SHP77 (cell line): ENCODE measurements around the gene NIPA2.
A peak's percentile ranks its signal among the peaks of the same experiment; 100 is the strongest.
"Not testable (repeated sequence)": the region's sequence is repeated elsewhere in the genome, so short reads cannot be mapped to it uniquely, and the experiment has no call there.

ENCODE experiments used
- DNase-seq, 2 experiments: peaks; one replicate each; lab custom pipeline; 2025; lab: John Stamatoyannopoulos, UW

The NIPA2 gene

DNA sequence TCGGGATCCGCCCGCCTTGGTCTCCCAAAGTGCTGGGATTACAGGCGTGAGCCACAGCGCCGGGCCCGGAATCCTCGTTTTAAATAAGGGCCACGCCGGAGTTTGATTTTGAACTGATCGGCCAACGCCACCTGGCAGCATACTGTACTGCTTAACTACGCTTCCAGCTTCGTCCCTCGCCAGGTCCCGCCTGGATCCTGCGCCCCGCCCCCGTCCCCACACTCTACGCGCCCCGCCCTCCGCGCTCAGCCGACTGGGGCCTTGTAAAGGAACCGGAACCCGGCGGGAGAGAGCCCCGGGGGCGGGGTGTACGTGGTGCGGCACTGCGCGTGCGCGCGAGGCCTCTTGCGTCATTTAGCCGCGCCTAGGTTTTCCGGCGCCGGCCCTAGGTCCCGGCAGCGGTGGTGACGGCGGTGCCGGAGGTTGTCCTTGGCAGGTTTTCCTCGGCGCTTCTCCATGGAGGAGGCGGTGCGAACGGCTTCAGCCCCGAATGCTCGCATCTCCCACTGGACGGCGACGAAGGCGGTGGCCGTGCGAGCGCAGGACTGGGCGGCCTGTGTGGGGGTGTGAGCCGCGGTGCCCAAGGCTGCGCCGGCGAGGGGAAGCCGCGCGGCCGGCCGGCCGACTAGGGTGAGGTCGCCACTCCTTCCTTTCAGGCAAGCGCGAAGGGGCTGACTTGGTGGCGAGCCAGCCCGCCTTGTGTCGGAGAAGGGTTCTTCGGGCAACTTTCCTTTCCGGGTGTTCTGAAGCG lies at the start of gene NIPA2:
NIPA2 (plus strand) TSS at position 375 of the 751 bp plus-strand sequence. CDS start 13,066 bp downstream, outside the sequence.
- DNase-seq, result peak; percentile 96

DNA sequence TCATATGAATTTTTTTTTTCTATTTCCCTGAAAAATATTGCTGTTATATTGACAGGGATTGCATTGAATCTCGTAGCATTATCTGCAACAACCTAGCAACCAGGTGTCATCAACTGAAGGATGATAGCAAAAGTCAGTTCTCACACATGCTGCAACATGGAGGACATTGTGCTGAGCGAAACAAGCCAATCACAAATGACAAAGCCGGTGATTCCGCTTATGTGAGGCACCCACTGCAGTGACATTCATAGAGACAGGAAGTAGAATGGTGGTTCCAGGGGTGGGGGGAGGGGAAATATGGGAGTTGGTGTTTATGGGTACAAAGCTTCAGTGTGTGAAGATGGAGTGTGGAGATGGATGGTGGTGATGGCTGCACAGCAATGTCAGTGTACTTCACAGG lies 44.4 kb upstream of the NIPA2 start:
- no peak for DNase-seq

DNA sequence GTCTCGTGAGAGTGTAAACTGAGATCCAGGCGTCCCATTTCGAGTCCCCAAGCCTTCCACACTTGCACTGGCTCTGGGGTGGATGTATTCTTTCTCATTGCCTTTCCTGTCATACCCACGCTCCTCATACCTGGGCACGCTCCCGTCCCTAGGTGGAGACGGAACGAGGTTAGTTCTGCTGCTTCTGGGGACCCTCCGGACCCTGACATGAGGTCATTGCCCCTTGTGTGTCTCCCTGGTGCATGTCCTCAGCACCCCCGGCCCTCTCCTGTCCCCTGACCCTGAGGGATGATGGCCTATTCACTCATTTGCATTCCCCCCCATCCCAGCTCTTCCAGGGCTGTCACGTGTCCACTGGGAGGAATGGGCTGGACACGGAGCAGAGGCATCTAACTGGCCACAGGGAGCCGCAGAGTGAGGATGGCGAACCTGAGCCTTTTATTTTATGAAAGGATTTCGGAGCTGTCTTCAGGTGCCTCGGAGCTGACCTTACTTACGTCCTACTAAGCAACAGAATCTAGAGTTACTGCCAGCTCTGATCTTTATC lies 43.8 kb upstream of the NIPA2 start:
- DNase-seq, result no peak

DNA sequence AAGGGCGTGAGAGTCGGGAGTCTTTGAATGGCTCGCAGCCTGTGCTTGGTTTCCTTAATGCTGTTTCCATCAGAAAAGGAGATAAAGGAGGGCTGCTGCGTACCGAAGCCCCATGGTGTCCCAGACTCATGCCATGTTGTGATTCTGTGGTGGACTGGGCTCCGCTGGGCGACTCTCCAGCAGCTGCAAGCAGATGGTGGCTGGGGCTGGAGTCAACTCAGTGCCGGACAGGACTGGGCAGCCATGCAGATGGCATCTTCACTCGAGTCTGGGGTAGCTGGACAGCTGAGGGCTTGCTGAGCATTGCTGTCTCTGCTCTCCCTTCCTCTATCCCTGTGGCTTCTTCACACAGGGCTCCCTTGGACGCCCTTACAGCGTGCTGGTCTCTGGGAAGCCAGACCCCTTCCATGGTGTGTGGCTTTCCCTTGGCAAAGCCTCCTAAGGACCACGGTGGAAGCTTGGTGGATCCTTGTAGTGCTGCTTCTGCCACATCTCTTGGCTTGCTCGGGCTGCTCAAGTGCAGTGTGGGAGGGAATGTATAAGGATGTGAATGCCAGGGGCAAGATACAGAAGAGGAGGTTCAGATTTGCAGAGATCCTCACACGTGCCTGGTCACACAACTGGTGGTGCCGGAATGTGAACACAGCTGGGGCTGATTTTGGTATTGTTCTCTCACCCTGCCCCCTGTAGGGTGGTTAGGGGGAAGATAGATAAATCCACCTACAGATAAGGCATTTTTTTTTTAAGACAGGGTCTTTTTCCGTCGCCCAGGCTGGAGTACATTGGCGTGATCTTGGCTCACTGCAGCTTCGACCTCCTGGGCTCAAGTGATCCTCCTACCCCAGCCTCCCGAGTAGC lies 43.0 kb upstream of the NIPA2 start:
- DNase-seq, result no peak

DNA sequence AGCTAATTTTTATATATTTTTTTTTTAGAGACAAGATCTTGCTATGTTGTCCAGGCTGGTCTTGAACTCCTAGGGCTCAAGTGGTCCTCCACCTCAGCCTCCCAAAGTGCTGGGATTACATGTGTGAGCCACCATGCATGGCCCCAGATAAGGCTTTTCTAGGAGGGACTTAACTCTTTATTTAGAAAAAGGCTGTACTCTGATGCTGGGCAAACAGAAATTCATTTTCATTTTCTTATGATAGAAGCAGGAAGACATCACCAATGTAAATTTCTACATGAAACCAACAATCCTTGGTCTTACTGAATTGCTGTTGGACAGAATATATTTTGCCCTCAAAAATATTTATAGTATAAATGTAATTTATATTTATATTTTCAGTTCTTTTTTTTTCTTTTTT lies 42.4 kb upstream of the NIPA2 start:
- DNase-seq, result no peak

DNA sequence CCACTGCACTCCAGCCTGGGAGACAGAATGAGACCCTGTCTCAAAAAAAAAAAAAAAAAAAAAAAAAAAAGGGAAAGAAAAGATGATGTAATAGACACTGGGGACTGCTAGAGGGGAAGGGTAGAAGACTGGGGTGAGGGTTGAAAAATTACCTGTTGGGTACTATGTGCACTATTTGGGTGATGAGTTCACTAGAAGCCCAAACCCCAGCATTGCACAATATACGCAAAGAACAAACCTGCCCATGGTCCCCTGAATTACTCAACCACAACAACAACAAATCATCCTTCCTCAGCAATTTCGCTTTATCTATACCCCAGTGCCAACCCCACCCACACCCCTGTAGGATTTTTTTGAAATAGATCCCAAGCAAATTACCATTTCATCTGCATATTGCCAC lies 38.6 kb upstream of the NIPA2 start:
- DNase-seq, result no peak

DNA sequence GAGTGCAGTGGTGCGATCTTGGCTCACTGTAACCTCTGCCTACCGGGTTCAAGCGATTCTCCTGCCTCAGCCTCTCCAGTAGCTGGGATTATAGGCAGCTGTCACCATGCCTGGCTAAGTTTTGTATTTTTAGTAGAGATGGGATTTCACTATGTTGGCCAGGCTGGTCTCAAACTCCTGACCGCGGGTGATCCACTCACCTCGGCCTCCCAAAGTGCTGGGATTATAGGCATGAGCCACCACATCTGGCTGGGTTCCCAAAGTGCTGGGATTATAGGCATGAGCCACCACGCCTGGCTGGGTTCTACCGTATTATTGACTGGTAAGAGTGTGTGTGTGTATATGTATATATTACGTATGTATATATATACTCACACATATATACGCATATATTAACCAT lies 35.5 kb upstream of the NIPA2 start:
- DNase-seq, result not testable (repeated sequence)

DNA sequence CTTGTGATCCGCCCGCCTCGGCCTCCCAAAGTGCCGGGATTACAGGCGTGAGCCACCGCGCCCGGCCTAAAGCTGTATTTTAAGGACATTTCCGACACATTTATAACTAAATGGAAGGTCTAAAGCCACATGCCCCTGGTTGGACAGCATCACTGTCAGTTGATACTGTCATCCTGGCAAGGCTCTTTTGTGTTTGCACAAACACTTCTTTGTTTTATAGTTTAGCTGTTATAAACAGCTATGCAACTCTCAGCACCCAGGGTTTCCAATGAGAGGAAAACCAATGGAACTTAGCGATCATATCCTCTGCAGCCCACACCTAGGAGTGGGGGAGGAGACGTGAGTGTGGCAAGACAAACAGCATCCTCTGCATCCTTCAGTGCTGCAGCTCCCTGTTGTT lies 32.3 kb upstream of the NIPA2 start:
- no peak for DNase-seq

DNA sequence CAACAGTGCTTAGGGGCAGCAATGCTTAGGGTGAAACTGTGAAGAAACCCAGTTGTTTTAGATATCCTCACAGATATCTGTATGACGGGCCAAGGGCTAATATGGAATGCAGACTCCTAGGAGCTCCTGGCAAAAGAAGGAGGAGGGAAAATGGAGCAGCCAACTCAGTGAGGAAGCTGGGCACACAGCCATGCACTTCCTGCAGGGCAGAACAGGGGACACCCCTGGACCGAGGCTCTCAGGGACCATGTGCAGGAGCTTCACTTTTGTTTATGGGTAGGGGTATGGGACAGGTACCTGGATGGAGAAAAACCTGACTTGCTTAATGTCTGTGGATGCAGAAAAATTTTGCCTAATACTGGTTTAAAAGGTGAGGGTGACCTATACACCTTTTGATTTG lies 31.8 kb upstream of the NIPA2 start:
- no peak for DNase-seq

DNA sequence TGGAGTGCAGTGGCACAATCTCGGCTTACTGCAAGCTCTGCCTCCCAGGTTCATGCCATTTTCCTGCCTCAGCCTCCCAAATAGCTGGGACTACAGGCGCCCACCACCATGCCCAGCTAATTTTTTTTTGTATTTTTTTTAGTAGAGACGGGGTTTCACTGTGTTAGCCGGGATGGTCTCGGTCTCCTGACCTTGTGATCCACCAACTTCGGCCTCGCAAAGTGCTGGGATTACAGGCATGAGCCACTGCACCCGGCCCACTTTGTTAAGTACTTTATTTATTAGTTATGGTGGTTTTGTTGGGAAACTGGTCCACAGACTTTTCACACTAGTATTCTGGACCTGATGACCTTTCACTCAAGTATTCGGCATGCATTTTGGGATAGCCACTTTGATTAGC lies 30.6 kb upstream of the NIPA2 start:
- not testable (repeated sequence) for DNase-seq

DNA sequence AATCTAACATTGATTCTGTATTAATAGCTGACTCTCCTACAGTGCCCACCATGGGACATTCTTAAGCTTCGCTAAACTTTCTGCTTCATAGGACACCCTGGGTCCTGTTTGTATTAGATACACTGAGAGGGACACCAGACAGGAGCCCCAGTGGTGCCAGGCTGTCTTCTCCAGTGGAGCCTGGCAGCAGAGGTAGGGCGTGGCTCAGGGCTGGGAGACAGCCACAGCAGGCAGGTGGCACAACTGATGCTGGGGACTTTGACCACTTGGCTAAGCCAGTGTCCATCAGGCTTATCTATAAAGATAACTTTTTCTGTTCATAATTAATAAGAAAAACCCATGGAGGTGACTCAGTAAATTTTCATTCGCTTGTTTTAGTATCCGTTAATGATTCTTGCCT lies 30.2 kb upstream of the NIPA2 start:
- DNase-seq, result no peak

DNA sequence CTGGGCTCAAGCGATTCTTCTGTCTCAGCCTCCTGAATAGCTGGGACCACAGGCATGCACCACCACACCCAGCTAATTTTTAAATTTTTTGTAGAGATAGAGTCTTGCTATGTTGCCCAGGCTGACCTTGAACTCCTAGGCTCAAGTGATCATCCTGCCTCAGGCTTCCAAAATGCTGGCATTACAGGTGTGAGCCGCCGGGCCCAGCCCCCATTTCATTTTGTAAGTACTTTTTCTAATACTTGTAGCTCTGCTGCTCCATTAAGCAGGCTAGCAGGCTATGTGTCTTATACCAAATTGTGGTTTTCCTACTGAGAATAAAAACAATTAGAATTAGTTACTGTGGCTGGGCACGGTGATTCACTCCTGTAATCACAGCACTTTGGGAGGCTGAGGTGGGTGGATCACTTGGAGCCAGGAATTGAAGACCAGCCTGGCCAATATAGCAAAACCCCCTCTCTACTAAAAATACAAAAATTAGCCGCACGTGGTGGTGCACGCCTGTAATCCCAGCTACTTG lies 29.6 kb upstream of the NIPA2 start:
- no peak for DNase-seq

DNA sequence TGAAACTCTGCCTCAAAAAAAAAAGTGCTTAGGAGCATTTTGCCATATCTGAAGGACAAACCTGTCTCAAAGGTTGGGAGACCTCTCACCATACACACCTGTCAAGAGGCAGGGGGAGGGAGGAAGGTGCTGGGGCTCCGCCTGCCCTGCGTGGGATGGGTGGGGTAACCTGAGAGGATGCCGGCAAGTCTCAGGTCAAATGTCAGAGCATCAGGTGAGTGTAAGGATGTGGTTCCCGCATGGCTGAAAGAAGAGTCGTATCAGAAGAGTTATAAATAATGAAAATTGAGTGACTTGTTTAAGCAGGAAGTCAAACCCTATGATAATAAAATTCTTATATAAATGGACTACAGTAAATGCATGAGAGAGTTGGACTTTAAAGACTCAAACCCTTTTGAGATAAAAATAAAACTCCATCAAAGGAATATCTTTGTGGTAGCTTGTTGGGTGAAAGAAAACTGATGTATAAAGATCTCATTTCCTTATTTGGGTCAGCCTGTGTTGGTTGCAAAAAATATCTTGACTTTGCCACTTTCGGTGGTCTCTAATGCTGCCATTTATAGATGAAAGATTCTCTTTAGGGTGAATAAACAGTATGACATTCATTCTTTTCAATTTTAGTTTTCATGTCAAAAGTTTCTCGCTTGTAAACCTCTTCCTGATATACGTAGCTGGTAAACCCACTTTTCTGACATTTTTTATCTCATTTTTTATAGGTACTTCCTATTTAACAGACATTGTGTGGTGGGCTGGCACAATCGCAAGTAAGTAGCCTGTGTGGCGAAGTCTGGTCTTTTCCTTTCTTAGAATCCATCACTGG lies 28.2 kb upstream of the NIPA2 start:
- DNase-seq, result no peak

DNA sequence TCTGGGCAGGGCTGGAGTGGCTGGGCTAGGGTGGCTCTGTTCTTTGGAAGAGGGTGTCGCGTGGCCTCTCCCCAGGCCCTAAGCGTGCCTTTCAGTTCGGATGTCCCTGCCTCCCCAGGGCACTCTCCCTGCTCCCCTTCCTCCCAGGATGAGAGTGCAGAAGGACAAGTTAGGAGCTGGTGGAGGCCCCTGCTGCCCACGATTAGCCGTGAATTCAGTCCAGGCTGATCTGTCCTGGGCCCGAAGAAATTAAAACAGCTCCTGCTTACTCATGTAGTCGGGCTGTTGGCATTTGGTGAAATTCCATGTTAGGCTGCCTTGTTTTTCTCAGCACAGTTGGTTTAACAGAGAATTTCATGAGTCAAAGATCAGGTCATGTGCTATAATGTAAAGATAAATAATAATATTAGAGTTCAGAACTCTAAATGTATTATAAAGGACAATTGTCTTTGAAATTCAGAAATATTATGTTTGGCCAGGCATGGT lies 27.6 kb upstream of the NIPA2 start:
- no peak for DNase-seq

DNA sequence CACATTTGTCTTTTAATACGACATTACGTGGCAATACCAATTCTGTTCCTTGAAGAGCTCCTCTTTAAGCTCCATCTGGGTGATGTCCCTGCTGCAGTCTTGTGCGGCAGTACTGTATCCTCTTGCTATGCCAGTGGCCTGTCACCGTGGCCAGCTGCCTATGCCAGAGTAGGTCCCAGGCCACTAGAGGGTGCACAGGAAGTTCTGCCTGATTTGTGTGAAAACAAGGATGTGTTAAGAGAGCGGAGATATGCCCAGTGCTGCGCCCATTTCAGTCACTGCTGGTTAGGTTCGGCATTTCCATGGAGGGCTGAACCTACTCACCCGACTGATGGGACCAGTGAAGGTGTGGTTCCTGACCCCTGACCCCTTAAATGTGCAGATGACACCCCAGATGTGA lies 26.8 kb upstream of the NIPA2 start:
- DNase-seq, result peak; percentile 30 to 37

DNA sequence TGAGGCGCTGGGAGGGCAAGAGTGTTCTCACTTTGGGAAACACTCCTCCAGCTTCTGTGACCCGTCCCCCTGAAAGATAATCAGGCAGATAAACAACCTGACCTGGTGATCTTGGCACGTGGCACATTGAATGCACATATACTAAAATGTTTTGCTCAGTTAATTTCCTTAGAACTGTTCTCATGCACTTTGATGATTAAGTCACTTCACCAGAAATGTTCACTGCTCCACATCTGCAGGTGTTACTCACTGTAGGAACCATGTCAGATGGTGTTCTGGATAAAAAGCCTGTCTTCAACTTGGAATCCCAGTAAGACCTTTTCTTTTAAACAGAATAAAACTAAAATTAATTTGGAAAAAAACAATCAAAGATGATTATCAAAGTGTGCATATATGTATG lies 24.6 kb upstream of the NIPA2 start:
- DNase-seq, result no peak

DNA sequence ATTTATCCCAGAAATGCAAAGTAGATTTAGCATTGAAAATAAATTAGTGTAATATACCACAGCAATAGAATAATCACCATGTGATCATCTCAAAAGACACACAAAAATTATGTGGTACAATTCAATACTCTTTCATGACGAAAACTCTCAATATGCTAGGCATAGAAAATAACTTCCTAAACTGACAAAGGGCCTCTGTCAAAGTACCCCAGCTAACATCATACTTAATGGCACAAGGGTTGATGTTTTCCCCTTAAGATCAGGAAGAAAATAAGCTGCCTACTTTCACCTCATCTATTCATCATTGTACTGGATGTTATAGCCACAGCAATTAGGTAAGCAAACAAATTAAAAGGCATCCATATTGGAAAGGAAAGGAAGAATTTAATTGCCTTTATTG lies 22.7 kb upstream of the NIPA2 start:
- DNase-seq, result no peak

DNA sequence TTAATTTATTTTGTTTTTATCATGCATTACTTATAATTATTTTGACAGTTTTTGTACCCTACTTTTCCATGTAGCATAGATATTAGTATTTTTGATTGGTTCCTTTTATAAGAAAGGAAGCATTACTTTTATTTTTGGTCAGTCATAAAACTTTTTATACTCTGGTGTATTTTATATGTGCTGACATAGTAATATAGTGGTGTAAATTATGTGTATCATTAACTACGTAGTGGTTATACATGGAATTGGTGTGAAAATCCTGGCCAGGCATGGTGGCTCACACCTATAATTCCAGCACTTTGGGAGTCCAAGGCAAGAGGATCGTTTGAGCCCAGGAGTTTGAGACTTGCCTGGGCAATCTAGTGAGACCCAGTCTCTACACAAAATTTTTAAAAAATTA lies 18.8 kb upstream of the NIPA2 start:
- DNase-seq, result no peak

DNA sequence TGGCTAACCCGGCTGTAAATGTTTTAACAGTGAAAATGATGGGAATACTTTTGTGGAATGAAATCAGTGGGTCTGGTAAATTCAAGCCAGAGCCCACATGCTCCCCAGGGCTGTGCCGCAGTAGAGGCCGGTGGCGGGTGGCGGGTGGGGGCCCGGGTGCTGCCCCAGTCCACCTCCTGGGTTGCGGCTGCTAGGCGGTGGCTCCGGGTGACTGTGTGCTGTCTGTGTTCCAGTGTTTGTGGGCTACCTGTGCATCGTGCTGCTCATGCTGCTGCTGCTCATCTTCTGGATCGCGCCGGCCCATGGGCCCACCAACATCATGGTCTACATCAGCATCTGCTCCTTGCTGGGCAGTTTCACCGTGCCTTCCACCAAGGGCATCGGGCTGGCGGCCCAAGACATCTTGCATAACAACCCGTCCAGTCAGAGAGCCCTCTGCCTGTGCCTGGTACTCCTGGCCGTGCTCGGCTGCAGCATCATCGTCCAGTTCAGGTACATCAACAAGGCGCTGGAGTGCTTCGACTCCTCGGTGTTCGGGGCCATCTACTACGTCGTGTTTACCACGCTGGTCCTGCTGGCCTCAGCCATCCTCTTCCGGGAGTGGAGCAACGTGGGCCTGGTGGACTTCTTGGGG lies 14.9 kb upstream of the NIPA2 start:
- DNase-seq, result no peak

DNA sequence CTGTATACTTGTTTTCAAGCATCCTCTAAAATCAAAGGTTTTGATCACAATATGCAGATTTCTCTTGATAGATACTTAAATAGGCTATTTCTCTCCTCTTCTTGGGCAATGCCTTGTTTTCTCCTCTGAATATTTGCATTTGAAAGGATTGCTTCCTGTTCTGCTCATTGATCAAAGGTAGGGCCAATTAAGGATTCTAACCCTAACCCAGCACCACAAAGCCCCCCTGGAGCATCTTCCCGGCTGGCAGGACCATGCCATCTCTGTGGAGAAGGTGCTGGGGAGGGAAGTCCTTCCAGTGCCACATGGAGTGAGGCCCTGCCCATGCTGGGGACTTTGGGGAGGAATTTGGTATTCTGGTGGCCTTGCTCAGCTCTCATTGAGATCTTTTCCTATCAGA lies 11.3 kb upstream of the NIPA2 start:
- DNase-seq, result no peak

DNA sequence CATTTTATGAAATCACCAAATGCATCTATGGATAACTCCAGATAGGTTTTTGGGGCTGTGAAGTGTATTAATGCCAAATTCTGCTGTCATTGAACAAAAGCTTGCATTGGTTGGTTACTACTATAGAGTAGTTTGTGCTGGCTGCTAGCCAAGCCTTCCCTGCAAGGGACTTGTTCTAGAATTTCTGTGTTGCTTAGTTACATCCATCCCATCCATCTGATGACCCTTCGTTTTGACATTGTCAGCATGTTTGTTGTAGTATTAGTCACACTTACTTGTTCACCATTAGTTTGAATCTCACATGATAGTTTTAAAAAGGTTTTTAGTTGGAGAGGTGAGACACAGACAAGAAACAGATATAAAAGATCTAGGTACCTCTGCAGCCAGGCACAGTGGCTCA lies 7.0 kb upstream of the NIPA2 start:
- DNase-seq, result no peak
